GM19239 (cell line): ENCODE results near the gene PNKD.
"Not testable (repeated sequence)": the region's sequence is repeated elsewhere in the genome, so short reads cannot be mapped to it uniquely, and the experiment has no call there.

ENCODE experiments used
- DNase-seq: peaks from one replicate; pipeline ENCODE4 v3.0.0; 2011; ENCODE audit warnings: low spot score; ENCODE audit not compliant: insufficient read length
- FAIRE-seq: peaks from 2 replicates; lab custom pipeline; 2011; peaks lifted over from hg19 to GRCh38; lab: Jason Lieb, UNC

The PNKD gene

GRCh38 chr2:218271865-218272530, 1.7 kb downstream of the PNKD start:
- FAIRE-seq (no peak), DNase-seq (no peak)

DNA sequence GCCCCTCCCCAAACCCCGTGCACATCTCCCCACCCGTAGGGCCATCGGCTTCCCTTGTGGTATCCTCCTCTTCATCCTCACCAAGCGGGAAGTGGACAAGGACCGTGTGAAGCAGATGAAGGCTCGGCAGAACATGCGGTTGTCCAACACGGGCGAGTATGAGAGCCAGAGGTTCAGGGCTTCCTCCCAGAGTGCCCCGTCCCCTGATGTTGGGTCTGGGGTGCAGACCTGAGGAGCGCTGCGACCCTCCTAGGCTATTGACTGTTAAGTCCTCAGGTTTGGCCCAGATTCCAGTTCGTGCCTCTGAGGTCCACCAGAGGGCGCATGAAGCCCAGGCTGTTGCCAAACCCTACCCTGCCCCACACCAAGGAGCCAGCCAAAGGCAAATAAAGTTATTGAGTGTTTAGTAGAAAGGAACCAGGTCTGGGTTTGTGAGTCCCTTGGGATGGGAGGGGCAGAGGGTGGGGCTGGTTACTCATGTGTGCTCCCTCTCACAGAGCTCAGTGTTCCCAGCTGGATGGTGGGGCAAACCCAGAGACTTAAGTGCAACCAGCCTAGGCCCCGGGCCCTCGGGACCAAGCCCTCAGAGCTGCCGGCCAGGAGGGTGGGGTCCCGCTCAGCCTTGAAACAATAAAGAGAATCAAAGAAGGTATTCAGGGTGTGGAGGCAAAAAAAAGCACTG, 2.4 kb downstream of the PNKD start:
- DNase-seq (peak; percentile 77), FAIRE-seq (peak; percentile 95)

DNA sequence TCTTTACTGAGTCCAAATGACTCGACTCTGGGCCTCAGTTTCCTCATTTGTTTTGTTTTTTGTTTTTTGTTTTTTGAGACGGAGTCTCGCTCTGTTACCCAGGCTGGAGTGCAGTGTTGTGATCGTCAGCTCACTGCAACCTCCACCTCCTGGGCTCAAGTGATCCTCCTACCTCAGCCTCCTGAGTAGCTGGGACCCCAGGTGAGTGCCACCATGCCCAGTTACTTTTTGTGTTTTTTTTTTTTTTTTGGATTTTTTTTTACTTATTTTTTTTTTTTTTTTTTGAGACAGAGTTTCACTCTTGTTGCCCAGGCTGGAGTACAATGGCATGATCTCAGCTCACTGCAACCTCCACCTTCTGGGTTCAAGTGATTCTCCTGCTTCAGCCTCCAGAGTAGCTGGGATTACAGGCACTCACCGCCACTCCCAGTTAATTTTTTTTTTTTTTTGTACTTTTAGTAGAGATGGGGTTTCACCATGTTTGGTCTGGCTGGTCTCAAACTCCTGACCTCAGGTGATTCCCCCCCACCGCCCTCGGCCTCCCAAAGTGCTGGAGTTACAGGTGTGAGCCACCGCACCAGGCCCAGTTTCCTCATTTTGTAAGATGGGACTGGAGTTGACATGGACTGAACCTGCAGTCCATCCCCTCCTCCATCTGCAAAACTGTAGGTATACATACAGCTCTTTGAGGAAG, 3.0 kb downstream of the PNKD start:
- not testable (repeated sequence) for FAIRE-seq, DNase-seq

DNA sequence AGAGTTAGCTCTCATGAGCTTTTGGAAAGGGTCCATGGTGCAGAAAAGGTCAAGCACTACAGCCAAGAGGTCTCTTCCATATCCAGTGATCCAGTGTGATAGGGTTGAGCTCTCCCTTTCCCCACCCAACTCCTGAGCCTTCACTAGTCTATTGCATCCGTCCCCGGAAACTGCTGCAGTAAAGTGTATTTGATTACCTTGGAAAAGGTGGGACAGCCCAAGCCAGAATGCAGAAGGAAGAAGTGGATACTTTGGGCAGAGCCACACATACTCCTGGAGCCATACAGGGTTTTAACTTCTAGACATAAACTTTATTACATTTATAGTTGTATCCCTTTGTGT, 3.6 kb downstream of the PNKD start:
- FAIRE-seq, result no peak
- no peak for DNase-seq

DNA sequence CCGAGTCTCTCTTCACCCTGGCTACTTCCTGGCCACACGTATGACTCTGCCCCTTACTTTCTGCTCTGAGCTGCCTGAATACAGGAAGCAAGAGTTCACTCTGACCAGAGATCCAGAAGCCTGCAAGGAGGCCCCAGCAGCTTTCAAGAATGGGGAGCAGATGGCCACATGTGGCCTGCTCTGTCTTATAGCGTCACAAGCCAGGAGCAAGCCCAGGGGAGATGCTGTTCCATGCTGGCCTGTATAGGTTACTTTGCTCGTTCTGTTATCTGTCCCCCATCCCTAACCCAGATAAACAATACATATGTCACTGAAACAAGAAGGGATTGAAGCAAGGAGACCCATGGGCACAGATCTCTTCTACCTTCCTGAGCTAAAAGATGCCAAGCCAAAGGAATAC, 4.3 kb downstream of the PNKD start:
- FAIRE-seq, result no peak
- DNase-seq, result no peak

DNA sequence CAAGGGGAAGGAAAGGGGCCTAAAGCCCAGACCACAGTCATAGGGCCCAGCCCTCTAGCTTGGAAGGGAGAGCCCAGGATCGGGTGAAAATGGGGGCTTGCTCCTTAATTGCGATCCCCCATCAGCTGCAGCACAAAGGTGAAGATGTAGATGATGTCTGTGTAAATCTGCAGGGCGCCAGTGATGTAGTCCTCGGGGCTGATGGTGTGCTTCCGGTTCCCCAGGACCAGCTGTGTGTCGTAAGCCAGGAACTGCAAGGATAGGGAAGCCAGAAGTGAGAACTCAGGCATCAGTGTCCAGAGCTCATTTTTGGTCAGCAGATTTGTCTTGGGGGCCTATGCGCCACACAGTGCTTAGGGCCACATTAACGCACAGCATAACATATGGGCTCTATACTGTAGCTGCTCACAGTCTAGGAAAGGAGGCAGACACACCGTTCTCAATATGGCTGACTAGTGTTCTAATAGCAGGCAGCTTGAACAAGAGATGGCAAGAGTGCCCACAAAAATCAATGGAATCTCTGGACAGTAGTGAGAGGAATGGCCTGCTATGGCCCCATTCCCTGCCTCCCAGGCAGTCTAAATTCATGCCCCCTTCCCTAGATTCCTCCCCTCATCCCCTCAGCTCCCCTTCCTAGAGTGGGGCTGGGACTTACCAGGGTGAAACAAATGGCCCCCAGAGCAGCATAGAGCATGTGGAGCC, 5.2 kb downstream of the PNKD start:
- no peak for DNase-seq
- FAIRE-seq, result no peak

- no peak for DNase-seq
- no peak for FAIRE-seq
Observed at GRCh38 chr2:218276986-218277755, 6.9 kb downstream of the PNKD start.

DNA sequence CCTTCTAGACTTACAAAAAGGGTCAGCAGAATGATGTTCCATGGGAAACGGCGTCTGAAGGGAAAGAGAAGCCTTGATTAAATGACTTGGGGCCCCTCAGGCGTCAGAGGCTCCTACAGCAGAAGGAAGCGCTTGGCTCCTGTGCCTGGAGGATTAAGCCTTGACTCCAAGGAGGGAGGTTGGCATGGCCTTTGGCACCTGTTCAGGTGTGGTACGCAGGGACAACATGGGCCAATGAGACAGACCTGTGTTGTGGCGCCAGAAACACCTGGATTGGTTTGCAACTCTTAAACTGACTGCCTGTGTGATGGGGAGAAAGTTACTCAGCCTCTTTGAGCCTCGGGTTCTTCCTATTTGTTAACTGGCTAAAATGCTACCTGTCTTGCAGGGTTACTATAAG, 7.6 kb downstream of the PNKD start:
- FAIRE-seq (no peak), DNase-seq (no peak)

DNA sequence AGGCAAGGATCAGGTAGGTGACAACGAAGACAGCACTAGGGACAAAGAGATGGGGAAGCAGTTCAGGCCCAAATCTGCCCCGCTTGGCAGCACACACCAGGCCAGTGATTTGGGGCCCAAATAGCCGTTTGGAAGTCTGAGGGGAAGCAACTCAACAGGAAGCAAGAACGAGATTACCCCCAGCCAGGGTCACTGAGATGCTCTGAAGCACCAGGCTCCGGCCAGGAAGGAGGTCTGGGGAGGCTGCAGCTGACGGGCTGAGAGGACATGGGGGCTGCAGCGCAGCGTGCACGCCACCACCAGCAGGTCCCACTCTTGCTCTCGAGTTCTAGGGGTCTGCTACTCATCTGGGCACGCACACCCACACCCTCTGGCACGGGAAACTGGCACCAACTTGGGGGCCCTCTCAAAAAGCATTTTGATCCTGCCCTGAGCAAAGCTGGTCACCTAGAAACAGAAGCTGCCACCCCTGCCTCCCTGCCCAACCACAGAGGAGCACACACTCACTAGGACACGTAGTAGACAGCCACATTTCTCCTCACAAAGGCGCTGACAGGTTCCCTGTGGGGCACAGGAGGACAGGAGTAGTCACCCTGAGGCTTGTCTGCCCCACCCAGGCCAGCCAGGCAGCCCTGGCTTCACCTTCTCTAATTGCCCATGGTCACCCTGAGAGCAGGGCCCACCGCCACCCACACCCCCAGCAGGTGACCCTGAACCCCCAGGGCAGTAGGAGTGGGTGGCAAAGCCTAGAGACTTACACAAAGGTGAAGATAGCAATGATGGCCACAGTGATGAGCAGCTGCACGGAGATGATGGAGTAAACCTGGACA, 8.4 kb downstream of the PNKD start:
- FAIRE-seq (no peak), DNase-seq (no peak)

- FAIRE-seq, result peak; percentile 47
- no peak for DNase-seq
Observed at GRCh38 chr2:218280260-218280870, 10.0 kb downstream of the PNKD start.

GRCh38 chr2:218281449-218281848, 11.1 kb downstream of the PNKD start:
- DNase-seq (no peak), FAIRE-seq (no peak)

- FAIRE-seq, result no peak
Observed at GRCh38 chr2:218282173-218282991, 12.1 kb downstream of the PNKD start.

GRCh38 chr2:218284106-218284811, 13.9 kb downstream of the PNKD start:
- peak; percentile 84 for DNase-seq
- FAIRE-seq, result peak; percentile 89

More at GRCh38 chr2:218282173-218282991, 12.1 kb downstream of the PNKD start:
- DNase-seq, result no peak

DNA sequence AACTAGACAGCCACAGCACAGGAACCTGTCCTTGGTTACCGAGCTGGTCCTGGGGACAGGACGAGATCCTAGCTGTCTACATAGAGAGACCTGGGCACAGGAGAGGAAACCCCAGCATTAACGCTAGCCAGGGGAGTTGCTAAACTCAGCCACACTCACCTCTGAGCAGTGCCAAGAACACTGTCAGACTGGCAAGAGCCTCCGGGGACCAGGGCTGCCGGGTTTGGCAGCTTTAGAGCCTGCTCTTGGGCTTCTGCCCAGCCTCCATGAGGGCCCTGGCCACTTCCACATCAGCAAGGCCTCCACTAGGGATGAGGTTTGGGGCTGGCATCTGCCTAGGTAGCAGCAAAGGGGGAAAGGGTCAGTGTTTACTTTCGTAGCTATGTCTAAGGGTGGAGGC, 15.3 kb downstream of the PNKD start:
- FAIRE-seq (no peak), DNase-seq (no peak)

DNA sequence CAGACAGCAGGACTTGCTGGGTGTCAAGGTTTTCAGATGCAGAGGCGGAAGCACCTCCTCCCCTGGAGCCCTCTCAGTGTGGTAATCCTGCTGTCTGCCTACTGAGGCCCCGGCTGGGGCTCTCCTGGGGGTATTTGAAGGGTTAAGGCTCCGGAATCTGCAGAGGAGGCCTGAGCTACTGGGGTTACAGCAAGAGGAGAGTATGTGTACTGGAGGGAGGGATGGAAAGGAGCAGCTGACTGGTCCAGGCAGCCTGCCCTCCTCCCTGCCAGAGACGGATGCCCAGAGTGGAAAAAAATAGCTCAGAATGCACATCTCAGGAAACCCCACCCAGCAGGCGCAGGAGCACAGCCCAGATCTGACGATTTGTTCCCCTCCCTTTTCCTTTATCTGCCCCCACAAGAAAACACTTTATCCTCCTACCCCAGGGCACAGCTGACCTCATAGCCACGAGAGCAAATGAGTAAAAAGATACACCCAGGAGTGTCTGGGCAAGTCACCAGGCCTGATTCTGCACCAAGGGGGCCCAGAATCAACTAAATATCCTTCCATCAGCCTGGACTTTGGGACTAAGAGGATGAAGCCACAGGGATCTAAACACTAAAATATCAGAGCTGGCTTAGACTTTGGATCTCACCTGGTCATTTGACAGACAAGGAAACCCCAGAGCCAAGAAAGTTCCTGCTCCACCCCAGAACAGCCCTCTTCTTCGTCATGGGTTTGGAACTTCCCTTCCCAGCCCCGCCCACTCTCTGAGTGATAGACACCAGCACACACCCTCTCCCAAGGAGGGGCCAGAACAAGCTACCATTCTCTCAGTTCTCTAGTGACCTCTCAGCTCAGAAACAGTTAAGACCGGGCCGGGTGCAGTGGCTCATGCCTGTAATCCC, 16.5 kb downstream of the PNKD start:
- FAIRE-seq, result peak; percentile 96
- peak; percentile 71 for DNase-seq

DNA sequence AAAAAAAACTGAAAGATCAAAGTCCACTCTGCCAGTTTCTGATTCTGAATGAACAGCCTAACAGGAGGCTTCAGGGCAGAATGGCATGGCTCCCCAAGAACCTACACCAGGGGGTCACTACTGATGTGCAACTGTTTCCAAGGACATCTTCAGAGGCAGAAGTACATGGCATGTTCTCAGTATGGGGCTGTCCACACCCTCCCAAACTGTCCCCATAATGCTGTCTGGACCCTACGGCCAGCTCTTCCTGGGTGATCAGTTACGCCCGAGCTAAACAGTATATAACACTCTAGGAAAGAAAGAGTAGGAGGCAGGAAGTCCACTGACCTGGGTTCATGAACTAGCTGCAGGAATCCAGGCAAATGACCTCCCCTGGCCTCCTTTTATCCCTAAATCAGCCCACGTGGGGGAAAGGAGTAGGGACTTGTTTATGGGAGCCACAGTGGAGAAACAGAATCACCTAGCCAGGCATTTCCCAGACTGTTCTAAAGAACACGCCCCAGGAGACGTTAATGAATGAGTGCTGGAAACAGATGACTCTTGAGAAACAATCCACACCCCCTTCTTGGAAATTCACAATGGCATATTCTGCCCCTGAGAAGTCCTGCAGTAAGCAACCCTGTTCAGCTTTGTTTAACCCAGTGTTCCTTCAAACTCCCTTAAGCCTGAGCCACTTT, 19.5 kb downstream of the PNKD start:
- FAIRE-seq (no peak), DNase-seq (no peak)
